Thyroid gland (tissue), 4 donors: ENCODE results near the gene SSBP1.

Experiments used
- CTCF ChIP-seq, 6 experiments: fragments of 200-600 bp in 3 of 6; fragments of 450-650 bp in 3 of 6; sonication (generic) in 3 of 6; IDR thresholded peaks; one replicate each; pipeline ENCODE4 v1.5.1; 2016 to 2019; ENCODE audit warnings: antibody characterized with exemption in 6 of 6, mild to moderate bottlenecking in 2 of 6, inconsistent platforms in 1 of 6, moderate library complexity in 1 of 6
- POLR2A ChIP-seq, 2 donors: fragments of 450-650 bp; IDR thresholded peaks; one replicate each; pipeline ENCODE4 v1.6.1; 2017; ENCODE audit warnings: antibody characterized with exemption in 2 of 2, mild to moderate bottlenecking in 2 of 2, moderate library complexity in 1 of 2

- TF ChIP-seq CTCF (IDR thresholded peaks at IDR 0.05) (no peak), POLR2A (IDR thresholded peaks at IDR 0.05) (no peak)
Measured at GRCh38 chr7:141744131-141744530, 6.0 kb downstream of the SSBP1 start.
